GM12878 (cell line): ENCODE data around the gene DYNLL2.

Experiments used
- CREB1 ChIP-seq: IDR thresholded peaks from 2 replicates; pipeline ENCODE4 v1.6.1; 2012; ENCODE audit warnings: low read depth, mild to moderate bottlenecking, inconsistent platforms
- EZH2 ChIP-seq: IDR thresholded peaks from 2 replicates; pipeline ENCODE4 v1.6.1; 2012; ENCODE audit warnings: low read depth, mild to moderate bottlenecking, control low read depth, inconsistent platforms, low read length, borderline replicate concordance; ENCODE audit not compliant: control insufficient read depth
- IRF3 ChIP-seq: fragments of 450-650 bp; IDR thresholded peaks from 2 replicates; pipeline ENCODE4 v1.6.1; 2014; ENCODE audit warnings: mild to moderate bottlenecking
- YY1 ChIP-seq: IDR thresholded peaks from 2 replicates; pipeline ENCODE4 v1.6.1; 2011; ENCODE audit warnings: low read depth, mild to moderate bottlenecking, low read length
- ZNF274 ChIP-seq: IDR thresholded peaks from one replicate; pipeline ENCODE4 v1.8.0; 2011; ENCODE audit not compliant: insufficient read length, insufficient read depth
- TF ChIP-seq, protein P1 (sequence below): IDR thresholded peaks from 2 replicates; pipeline ENCODE4 v1.6.1; 2012; ENCODE audit warnings: low read length, inconsistent platforms
- TF ChIP-seq, protein P2 (sequence below), 3 experiments: IDR thresholded peaks in 2 of 3; conservative IDR thresholded peaks in 1 of 3; 2 replicates each; pipeline ENCODE4 v1.5.1; 2011; ENCODE audit warnings: low read depth in 3 of 3, low read length in 3 of 3, mild to moderate bottlenecking in 3 of 3, control low read depth in 2 of 3, moderate library complexity in 2 of 3, inconsistent platforms in 1 of 3, mixed read lengths in 1 of 3; ENCODE audit not compliant: control insufficient read depth in 2 of 3, insufficient read depth in 1 of 3; ENCODE audit errors: extremely low read depth in 1 of 3

GRCh38 chr17:58084317-58084981, 1.2 kb downstream of the DYNLL2 start:
- TF ChIP-seq, protein P1, sequence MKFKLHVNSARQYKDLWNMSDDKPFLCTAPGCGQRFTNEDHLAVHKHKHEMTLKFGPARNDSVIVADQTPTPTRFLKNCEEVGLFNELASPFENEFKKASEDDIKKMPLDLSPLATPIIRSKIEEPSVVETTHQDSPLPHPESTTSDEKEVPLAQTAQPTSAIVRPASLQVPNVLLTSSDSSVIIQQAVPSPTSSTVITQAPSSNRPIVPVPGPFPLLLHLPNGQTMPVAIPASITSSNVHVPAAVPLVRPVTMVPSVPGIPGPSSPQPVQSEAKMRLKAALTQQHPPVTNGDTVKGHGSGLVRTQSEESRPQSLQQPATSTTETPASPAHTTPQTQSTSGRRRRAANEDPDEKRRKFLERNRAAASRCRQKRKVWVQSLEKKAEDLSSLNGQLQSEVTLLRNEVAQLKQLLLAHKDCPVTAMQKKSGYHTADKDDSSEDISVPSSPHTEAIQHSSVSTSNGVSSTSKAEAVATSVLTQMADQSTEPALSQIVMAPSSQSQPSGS = no peak
- TF ChIP-seq ZNF274 = no peak
- TF ChIP-seq CREB1 = no peak
- TF ChIP-seq EZH2 = no peak
- no peak for TF ChIP-seq IRF3
- peak; percentile 66 for TF ChIP-seq YY1
- TF ChIP-seq, protein P2, sequence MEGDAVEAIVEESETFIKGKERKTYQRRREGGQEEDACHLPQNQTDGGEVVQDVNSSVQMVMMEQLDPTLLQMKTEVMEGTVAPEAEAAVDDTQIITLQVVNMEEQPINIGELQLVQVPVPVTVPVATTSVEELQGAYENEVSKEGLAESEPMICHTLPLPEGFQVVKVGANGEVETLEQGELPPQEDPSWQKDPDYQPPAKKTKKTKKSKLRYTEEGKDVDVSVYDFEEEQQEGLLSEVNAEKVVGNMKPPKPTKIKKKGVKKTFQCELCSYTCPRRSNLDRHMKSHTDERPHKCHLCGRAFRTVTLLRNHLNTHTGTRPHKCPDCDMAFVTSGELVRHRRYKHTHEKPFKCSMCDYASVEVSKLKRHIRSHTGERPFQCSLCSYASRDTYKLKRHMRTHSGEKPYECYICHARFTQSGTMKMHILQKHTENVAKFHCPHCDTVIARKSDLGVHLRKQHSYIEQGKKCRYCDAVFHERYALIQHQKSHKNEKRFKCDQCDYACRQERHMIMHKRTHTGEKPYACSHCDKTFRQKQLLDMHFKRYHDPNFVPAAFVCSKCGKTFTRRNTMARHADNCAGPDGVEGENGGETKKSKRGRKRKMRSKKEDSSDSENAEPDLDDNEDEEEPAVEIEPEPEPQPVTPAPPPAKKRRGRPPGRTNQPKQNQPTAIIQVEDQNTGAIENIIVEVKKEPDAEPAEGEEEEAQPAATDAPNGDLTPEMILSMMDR (IDR thresholded peaks at IDR 0.05 in 2 of 3, conservative IDR thresholded peaks at IDR 0.05 in 1 of 3; ENCODE audit: control insufficient read depth in 2 of 3, extremely low read depth in 1 of 3, insufficient read depth in 1 of 3, low read depth in 3 of 3, low read length in 3 of 3) = peak; percentile 46 to 59 (median 57)
